Activated CD8-positive, alpha-beta memory T cell treated with anti-CD3 and anti-CD28 coated beads for 36 hours (primary cell): Measurements from ENCODE around the gene MYH15. TPM values are rescaled to one million over a fixed set of nuclear protein-coding genes. Genes with fewer than 3 reads are reported as not detected.
"Not testable (repeated sequence)": the region's sequence is repeated elsewhere in the genome, so short reads cannot be mapped to it uniquely, and the experiment has no call there.

Experiments used
- CTCF ChIA-PET: fragments of 350-600 bp; sonication (Branson Sonifier 250); formaldehyde crosslinking; loops from one replicate; lab custom pipeline; 2021; ENCODE audit warnings: antibody characterized with exemption; lab: Charles Lee
- POLR2A ChIA-PET: fragments of 350-600 bp; sonication (Branson Sonifier 250); formaldehyde crosslinking; loops from one replicate; lab custom pipeline; 2021; ENCODE audit warnings: antibody characterized with exemption; lab: Charles Lee
- total RNA-seq, 2 experiments: library from RNA; stranded (reverse); gene quantifications; one replicate each; pipeline ENCODE4 v1.2.3, GENCODE V29; 2021

The MYH15 gene
- total RNA-seq, 2 experiments from 2014 or later = 0.11 to 0.17 TPM

- CTCF ChIA-PET = interaction anchor here (0.7 kb wide), 1 partner anchor 169 kb away, joined by 3 read pairs; no protein-coding TSS in a partner anchor
- POLR2A ChIA-PET = no interaction called here
Measured at GRCh38 chr3:108403686-108404345, 106.6 kb downstream of the MYH15 start.

- POLR2A ChIA-PET = no interaction called here
- CTCF ChIA-PET = interaction anchor here (0.7 kb wide), 1 partner anchor 168 kb away, joined by 3 read pairs; no protein-coding TSS in a partner anchor
Measured at GRCh38 chr3:108403198-108403597, 107.2 kb downstream of the MYH15 start.

GRCh38 chr3:108401836-108402235, 108.6 kb downstream of the MYH15 start:
- CTCF ChIA-PET = no interaction called here
- POLR2A ChIA-PET = no interaction called here

GRCh38 chr3:108398510-108398909, 111.9 kb downstream of the MYH15 start:
- ChIA-PET POLR2A (no interaction called here), CTCF (no interaction called here)

- ChIA-PET CTCF (interaction anchor here (1.2 kb wide), 1 partner anchor 53 kb away, joined by 3 read pairs; no protein-coding TSS in a partner anchor), POLR2A (no interaction called here)
Measured at GRCh38 chr3:108396336-108396735, 114.1 kb downstream of the MYH15 start.

- ChIA-PET POLR2A (no interaction called here), CTCF (no interaction called here)
Measured at GRCh38 chr3:108394563-108394962, 115.8 kb downstream of the MYH15 start.

- CTCF ChIA-PET = interaction anchor here (1.2 kb wide), 1 partner anchor 66 kb away, joined by 3 read pairs; no protein-coding TSS in a partner anchor
- POLR2A ChIA-PET = no interaction called here
Measured at GRCh38 chr3:108394016-108394415, 116.4 kb downstream of the MYH15 start.

GRCh38 chr3:108393128-108393900, 117.1 kb downstream of the MYH15 start:
- ChIA-PET CTCF (interaction anchor here (1.2 kb wide), 1 partner anchor 65 kb away, joined by 3 read pairs; no protein-coding TSS in a partner anchor), POLR2A (no interaction called here)

GRCh38 chr3:108391917-108392593, 118.3 kb downstream of the MYH15 start:
- POLR2A ChIA-PET = no interaction called here
- CTCF ChIA-PET = no interaction called here

- CTCF ChIA-PET = interaction anchor here (2.7 kb wide), 1 partner anchor 17 kb away, joined by 10 read pairs; no protein-coding TSS in a partner anchor
- POLR2A ChIA-PET = no interaction called here
Measured at GRCh38 chr3:108389372-108389771, 121.0 kb downstream of the MYH15 start.

- ChIA-PET POLR2A (interaction anchor here (0.7 kb wide), 1 partner anchor 281 kb away, joined by 3 read pairs; no protein-coding TSS in a partner anchor), CTCF (interaction anchor here (0.9 to 2.7 kb wide), 2 partner anchors 18 to 167 kb away, joined by 3 to 10 read pairs; no protein-coding TSS in a partner anchor)
Measured at GRCh38 chr3:108388136-108389132, 122.0 kb downstream of the MYH15 start.

GRCh38 chr3:108387063-108387462, 123.3 kb downstream of the MYH15 start:
- CTCF ChIA-PET = interaction anchor here (2.7 kb wide), 1 partner anchor 19 kb away, joined by 10 read pairs; no protein-coding TSS in a partner anchor
- POLR2A ChIA-PET = no interaction called here

GRCh38 chr3:108383306-108383705, 127.1 kb downstream of the MYH15 start:
- POLR2A ChIA-PET = no interaction called here
- CTCF ChIA-PET = no interaction called here

GRCh38 chr3:108381529-108382140, 128.8 kb downstream of the MYH15 start:
- POLR2A ChIA-PET = no interaction called here
- CTCF ChIA-PET = no interaction called here

- ChIA-PET POLR2A (no interaction called here), CTCF (no interaction called here)
Measured at GRCh38 chr3:108380128-108380795, 130.1 kb downstream of the MYH15 start.

- POLR2A ChIA-PET, CTCF ChIA-PET: not testable (repeated sequence)
Measured at GRCh38 chr3:108378952-108379342, 131.4 kb downstream of the MYH15 start.

- ChIA-PET CTCF (no interaction called here), POLR2A (no interaction called here)
Measured at GRCh38 chr3:108378153-108378951, 132.0 kb downstream of the MYH15 start.
